ENCODE data around the gene ANKRD33. TPM values are rescaled to one million over a fixed set of nuclear protein-coding genes. Genes with fewer than 3 reads are reported as not detected.

ANKRD33 gene
- total RNA-seq, 1 experiment from 2014 or later, result not detected

DNA sequence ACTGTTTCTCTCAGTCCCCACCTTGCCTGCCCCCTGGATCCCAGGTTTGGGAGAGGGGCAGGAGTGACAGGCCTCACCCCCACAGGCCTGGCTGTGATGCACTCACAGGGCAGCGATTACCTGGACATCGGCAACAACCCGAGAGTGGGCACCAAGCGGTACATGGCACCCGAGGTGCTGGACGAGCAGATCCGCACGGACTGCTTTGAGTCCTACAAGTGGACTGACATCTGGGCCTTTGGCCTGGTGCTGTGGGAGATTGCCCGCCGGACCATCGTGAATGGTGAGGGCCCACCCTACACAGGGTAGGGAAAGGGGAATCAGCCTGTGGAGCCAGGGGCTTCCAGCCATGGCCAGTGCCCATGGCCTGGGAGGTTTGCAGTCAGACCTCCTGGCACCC, 28.0 kb downstream of the ANKRD33 start:
- DNase-seq (ENCODE audit: low read depth), result no peak

GRCh38 chr12:51917041-51917590, 29.2 kb downstream of the ANKRD33 start:
- no peak for DNase-seq (ENCODE audit: low read depth)

GRCh38 chr12:51917746-51918453, 30.0 kb downstream of the ANKRD33 start:
- no peak for DNase-seq (ENCODE audit: low read depth)

- no peak for DNase-seq (ENCODE audit: low read depth)
Observed at GRCh38 chr12:51920046-51920445, 32.1 kb downstream of the ANKRD33 start.

DNA sequence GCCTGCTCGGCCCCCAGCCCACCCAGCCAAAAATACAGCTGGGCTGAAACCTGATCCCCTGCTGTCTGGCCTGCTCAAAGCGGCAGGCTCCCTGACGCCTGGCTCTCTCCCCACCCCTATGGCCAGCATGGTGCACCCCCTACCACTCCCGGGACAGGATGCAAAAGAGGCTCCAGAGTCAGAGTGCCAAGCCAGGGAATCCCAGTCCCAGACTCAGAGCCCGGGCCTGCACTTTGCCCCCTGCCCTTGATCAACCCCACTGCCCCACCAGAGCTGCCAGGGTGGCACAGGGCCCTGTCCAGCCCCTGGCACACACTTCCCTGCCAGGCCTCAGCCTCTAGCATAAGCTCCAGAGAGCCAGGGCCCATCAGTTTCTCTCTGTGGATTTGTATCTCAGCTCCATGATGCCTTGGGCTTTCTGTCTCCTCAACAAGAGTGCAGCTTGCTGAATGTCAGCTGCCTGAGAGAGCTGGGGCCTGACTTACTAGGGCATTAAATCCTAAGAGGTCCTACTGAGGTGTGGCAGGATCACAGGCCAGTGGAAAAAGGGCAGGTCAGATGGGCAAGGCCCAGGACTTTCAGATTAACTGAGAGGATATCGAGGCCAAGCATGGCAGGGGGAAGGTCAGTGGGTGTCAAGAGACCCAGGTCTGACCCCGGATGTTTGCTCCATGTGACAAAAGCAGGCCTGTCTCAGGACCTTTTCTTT, 33.3 kb downstream of the ANKRD33 start:
- no peak for DNase-seq (ENCODE audit: low read depth)

- no peak for DNase-seq (ENCODE audit: low read depth)
Observed at GRCh38 chr12:51922146-51922545, 34.2 kb downstream of the ANKRD33 start.

- DNase-seq (ENCODE audit: low read depth), result peak; percentile 71
Observed at GRCh38 chr12:51922762-51923505, 35.0 kb downstream of the ANKRD33 start.

GRCh38 chr12:51923506-51924365, 35.8 kb downstream of the ANKRD33 start:
- peak; percentile 19 for DNase-seq (ENCODE audit: low read depth)

- no peak for DNase-seq (ENCODE audit: low read depth)
Observed at GRCh38 chr12:51924551-51925319, 36.8 kb downstream of the ANKRD33 start.

GRCh38 chr12:51925346-51926063, 37.6 kb downstream of the ANKRD33 start:
- no peak for DNase-seq (ENCODE audit: low read depth)

- no peak for DNase-seq (ENCODE audit: low read depth)
Observed at GRCh38 chr12:51926064-51926632, 38.2 kb downstream of the ANKRD33 start.

DNA sequence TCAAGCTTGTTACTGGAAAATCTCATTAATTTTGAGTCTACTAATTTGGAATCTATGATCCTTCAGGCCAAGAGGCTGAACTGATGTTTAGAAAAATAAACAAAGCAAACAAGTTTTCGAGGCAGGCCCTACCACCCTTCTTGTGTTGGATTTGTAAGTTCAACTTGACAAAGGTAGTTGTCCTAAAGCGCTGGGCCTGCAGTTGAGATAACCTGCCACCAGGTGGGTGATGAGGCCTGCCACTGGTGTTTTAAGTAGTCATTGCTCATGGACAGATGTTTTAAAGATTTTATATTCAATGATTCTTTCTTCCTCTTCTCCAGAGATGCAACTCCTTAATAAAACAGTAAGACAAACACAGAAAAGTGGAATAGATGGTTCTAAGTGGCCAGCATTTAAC, 38.8 kb downstream of the ANKRD33 start:
- DNase-seq (ENCODE audit: low read depth), result no peak

GRCh38 chr12:51932218-51933076, 44.5 kb downstream of the ANKRD33 start:
- DNase-seq (ENCODE audit: low read depth), result no peak

- DNase-seq (ENCODE audit: low read depth), result no peak
Observed at GRCh38 chr12:51934080-51934479, 46.2 kb downstream of the ANKRD33 start.

GRCh38 chr12:51937926-51938325, 50.0 kb downstream of the ANKRD33 start:
- DNase-seq (ENCODE audit: low read depth), result no peak

DNA sequence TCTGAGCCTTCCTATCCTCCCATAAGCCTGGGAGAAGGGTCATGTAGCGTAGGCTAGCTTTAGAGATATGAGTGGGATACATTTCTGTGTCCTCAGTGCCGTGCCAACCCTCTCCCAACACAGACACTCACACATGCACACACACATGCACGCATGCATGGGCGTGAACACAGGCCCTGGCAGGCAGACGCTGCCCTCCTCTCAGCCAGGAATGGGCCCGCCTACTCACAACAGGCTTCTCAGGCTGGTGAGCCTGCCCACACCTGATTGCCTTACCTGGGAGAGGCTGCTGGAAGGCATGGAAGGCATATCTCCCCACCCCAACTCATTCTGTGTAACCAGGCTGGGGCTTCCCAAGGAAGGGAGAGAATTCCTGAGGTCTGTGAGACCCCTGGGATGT, 50.8 kb downstream of the ANKRD33 start:
- no peak for DNase-seq (ENCODE audit: low read depth)

DNA sequence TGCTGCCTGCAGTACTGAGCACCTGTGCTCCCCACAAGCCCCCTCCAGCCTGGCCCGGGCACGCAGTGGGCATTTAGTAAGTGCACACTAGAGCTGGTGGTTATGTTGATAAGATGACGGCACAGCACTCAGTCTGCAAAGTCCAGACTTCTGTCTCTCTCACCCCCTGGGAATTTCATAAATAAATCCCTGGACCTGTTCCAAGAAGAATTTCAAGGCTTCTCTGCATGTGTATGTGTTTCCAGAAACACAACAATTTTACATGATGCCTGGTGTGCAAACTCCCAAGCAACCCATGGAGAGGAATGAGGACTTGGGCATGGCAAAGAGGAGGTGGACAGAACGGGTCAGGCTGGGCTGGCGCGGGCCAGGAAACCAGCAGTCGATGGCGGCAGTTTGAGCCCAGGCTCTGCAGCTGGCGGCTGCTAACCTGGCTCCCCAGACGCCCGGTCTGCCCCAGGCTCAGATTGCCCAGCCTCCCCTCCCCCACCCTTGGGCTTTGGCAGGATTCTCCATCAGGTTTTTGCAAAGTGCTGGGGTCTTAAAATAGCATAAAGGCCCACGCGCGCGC, 53.2 kb downstream of the ANKRD33 start:
- DNase-seq (ENCODE audit: low read depth), result no peak

Data from LHCN-M2 (cell line).